ENCODE data around the gene APBA2. TPM values are rescaled to one million over a fixed set of nuclear protein-coding genes. Genes with fewer than 3 reads are reported as not detected.
A peak's percentile ranks its signal among the peaks of the same experiment; 100 is the strongest.
"Not testable (repeated sequence)": the region's sequence is repeated elsewhere in the genome, so short reads cannot be mapped to it uniquely, and the experiment has no call there.

The APBA2 gene
- total and polyA plus RNA-seq, 2 of the 4 experiments (the other 2 are of a cell fraction) = 21.7 to 33.0 TPM

DNA sequence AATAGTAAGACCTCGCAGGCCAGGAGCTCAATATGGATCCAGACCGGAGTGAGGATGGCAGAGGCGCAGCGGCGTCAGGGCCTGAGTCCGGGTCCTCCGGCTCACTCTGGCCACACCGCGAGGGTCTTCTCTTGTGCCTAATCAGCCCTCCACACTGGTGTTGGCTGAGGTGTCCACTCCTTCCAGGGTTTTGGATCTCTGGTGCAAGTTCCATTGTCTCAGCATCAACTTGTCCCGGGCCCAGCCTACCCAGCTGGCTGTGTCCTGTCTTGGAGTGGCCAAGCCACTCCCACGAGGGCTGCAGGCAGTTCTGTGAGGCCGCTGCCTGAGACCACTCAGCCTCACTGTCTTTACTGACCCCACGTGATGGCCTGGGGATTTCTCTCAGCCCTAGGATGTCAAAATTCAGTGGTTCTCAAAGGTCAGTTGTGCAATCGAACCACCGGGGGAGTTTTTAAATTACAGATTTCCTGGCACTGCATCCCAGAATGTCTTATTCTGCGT is 24.7 kb upstream of the APBA2 start:
- Histone ChIP-seq H2BK20ac (ENCODE audit: low read depth, low read length) (no peak overlapping the region), H2AK5ac (ENCODE audit: low read depth, low read length) (no peak overlapping the region), H2AFZ (replicated peaks; ENCODE audit: low read length, poor library complexity) (peak overlapping the region; percentile 12), H3K56ac (ENCODE audit: extremely low read depth, insufficient read depth, low read length) (no peak overlapping the region), H4K8ac (ENCODE audit: low read depth in 2 of 2, low read length in 2 of 2) (no peak overlapping the region), H3K9me3 (ENCODE audit: control insufficient read depth, insufficient read depth, low read length) (no peaks in the 10 kb centered on the region), H4K5ac (ENCODE audit: low read depth, low read length) (no peak overlapping the region), H3K23ac (ENCODE audit: low read depth, low read length) (no peak overlapping the region), H3K14ac (replicated peaks; ENCODE audit: low read depth, low read length) (no peak overlapping the region), H4K91ac (ENCODE audit: insufficient read depth, low read depth, low read length) (no peak overlapping the region), H2BK15ac (ENCODE audit: low read depth, low read length) (no peak overlapping the region), H3K27ac (ENCODE audit: insufficient read depth, low read length) (no peak overlapping the region), H3K79me1 (ENCODE audit: low read depth in 1 of 2, low read length in 2 of 2) (no peaks in the 10 kb centered on the region), H3K9me1 (ENCODE audit: insufficient read depth, low read length) (no peaks in the 10 kb centered on the region), H3K36me3 (ENCODE audit: control insufficient read depth, insufficient read depth, low read length) (no peaks in the 10 kb centered on the region), H2AK9ac (replicated peaks; ENCODE audit: low read depth, low read length, poor library complexity) (no peak overlapping the region), H3K27me3 (ENCODE audit: control insufficient read depth, insufficient read depth, low read length) (no peaks in the 10 kb centered on the region; the same call in 1 of the 2 replicates), H2BK5ac (ENCODE audit: low read depth, low read length, poor library complexity, severe bottlenecking) (no peak overlapping the region), H3K9ac (ENCODE audit: low read depth, low read length) (no peak overlapping the region), H3K18ac (ENCODE audit: low read depth, low read length) (no peak overlapping the region), H2BK120ac (ENCODE audit: low read depth, low read length) (no peak overlapping the region), H3K4me2 (ENCODE audit: low read depth, low read length) (no peak overlapping the region), H3K4me1 (ENCODE audit: control insufficient read depth, insufficient read depth, low read length) (no peaks in the 10 kb centered on the region), H3K4ac (ENCODE audit: low read depth, low read length) (no peak overlapping the region), H3K4me3 (ENCODE audit: insufficient read depth, low read depth, low read length) (no peak overlapping the region), H4K20me1 (ENCODE audit: insufficient read depth, low read length) (no peaks in the 10 kb centered on the region)
- in situ Hi-C loops (cut with MboI; ENCODE audit: low sequenced_read_pairs) (no loop called here), intact Hi-C loops (cut with micrococcal nuclease) (no loop called here), dilution Hi-C loops (cut with HindIII; ENCODE audit: low sequenced_read_pairs, unreplicated experiment) (no loop called here)
- TF ChIP-seq POLR2A (IDR thresholded peaks at IDR 0.05; ENCODE audit: low read depth, low read length) (no peak), MXI1 (IDR thresholded peaks at IDR 0.05; ENCODE audit: borderline replicate concordance, low read depth, low read length) (no peak), CEBPB (IDR thresholded peaks at IDR 0.05; ENCODE audit: low read depth, low read length) (peak; percentile 52; the same call in 1 of the 2 replicates), CHD1 (IDR thresholded peaks at IDR 0.05; ENCODE audit: low read depth, low read length) (no peak)
- POLR2A ChIA-PET (ENCODE audit: unreplicated experiment) = no interaction called here
- no TSS peak for BruUV-seq (replicated peaks)
- CTCF ChIA-PET = no interaction called here
- ATAC-seq (ENCODE audit: low read depth) (peak; percentile 44; the same call in 1 of the 2 replicates), DNase-seq (peak; percentile 8)
- 78% methylated on average over 5 of the region's 16 CpGs; no CpG with 5 or more reads in 1 of the 2 experiments for WGBS, 2 experiments (ENCODE audit: extremely low coverage in 2 of 2, insufficient read length in 1 of 2)

DNA sequence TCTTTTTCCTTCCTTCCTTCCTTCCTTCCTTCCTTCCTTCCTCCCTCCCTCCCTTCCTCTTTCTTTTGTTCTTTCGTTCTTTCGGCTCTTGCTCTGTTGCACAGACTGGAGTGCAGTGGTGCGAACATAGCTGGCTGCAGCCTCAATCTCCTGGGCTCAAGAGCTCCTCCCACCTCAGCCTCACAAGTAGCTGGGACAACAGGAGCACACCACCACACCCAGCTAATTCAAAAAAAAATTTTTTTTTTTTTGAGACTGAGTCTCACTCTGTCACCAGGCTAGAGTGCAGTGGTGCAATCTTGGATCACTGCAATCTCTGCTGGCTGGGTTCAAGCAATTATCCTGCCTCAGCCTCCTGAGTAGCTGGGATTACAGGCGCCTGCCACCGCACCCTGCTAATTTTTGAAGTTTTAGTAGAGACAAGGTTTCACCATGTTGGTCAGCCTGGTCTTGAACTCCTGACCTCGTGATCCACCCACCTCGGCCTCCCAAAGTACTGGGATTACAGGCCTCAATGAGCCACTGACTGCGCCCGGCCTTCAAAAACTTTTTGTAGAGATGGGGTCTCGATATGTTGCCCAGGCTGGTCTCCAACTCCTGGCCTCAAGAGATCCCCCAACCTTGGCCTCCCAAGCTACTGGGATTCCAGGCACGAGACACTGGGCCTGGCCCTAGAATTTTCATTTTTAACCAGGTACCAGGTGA is 24.0 kb upstream of the APBA2 start:
- H2BK15ac ChIP-seq (ENCODE audit: low read depth, low read length); H3K4ac ChIP-seq (ENCODE audit: low read depth, low read length); H3K27ac ChIP-seq (ENCODE audit: insufficient read depth, low read length); H3K9me3 ChIP-seq (ENCODE audit: control insufficient read depth, insufficient read depth, low read length); intact Hi-C loops (cut with micrococcal nuclease); H4K91ac ChIP-seq (ENCODE audit: insufficient read depth, low read depth, low read length); H3K4me1 ChIP-seq (ENCODE audit: control insufficient read depth, insufficient read depth, low read length); H3K4me2 ChIP-seq (ENCODE audit: low read depth, low read length); in situ Hi-C loops (cut with MboI; ENCODE audit: low sequenced_read_pairs); DNase-seq; H3K36me3 ChIP-seq (ENCODE audit: control insufficient read depth, insufficient read depth, low read length); H4K5ac ChIP-seq (ENCODE audit: low read depth, low read length); H2BK5ac ChIP-seq (ENCODE audit: low read depth, low read length, poor library complexity, severe bottlenecking); H3K9me1 ChIP-seq (ENCODE audit: insufficient read depth, low read length); H3K56ac ChIP-seq (ENCODE audit: extremely low read depth, insufficient read depth, low read length); H2AK9ac ChIP-seq (replicated peaks; ENCODE audit: low read depth, low read length, poor library complexity); H4K20me1 ChIP-seq (ENCODE audit: insufficient read depth, low read length); H3K9ac ChIP-seq (ENCODE audit: low read depth, low read length); H3K27me3 ChIP-seq (ENCODE audit: control insufficient read depth, insufficient read depth, low read length); H2BK120ac ChIP-seq (ENCODE audit: low read depth, low read length); POLR2A ChIA-PET (ENCODE audit: unreplicated experiment); H2AK5ac ChIP-seq (ENCODE audit: low read depth, low read length); H4K8ac ChIP-seq (ENCODE audit: low read depth in 2 of 2, low read length in 2 of 2); H2AFZ ChIP-seq (replicated peaks; ENCODE audit: low read length, poor library complexity); H3K79me1 ChIP-seq (ENCODE audit: low read depth in 1 of 2, low read length in 2 of 2); H3K23ac ChIP-seq (ENCODE audit: low read depth, low read length); dilution Hi-C loops (cut with HindIII; ENCODE audit: low sequenced_read_pairs, unreplicated experiment); H3K4me3 ChIP-seq (ENCODE audit: insufficient read depth, low read depth, low read length); H3K18ac ChIP-seq (ENCODE audit: low read depth, low read length); ATAC-seq (ENCODE audit: low read depth); H3K14ac ChIP-seq (replicated peaks; ENCODE audit: low read depth, low read length); CTCF ChIA-PET; BruUV-seq (replicated peaks); H2BK20ac ChIP-seq (ENCODE audit: low read depth, low read length): not testable (repeated sequence)
- WGBS, 2 experiments (ENCODE audit: extremely low coverage in 2 of 2, insufficient read length in 1 of 2) = 96% methylated on average over 3 of the region's 11 CpGs; no CpG with 5 or more reads in 1 of the 2 experiments
